Ovary (tissue), 3 donors: ENCODE results near the gene DYNC1H1.
A peak's percentile ranks its signal among the peaks of the same experiment; 100 is the strongest.

ENCODE experiments used
- CTCF ChIP-seq, 3 donors: fragments of 450-650 bp in 2 of 3; fragments of 200-600 bp in 1 of 3; IDR thresholded peaks; one replicate each; pipeline versions ENCODE4 v1.5.1 to v1.8.0; 2016 to 2022; ENCODE audit warnings: antibody characterized with exemption in 3 of 3, mild to moderate bottlenecking in 1 of 3
- EP300 ChIP-seq: sonication (generic); formaldehyde crosslinking; IDR thresholded peaks from one replicate; pipeline ENCODE4 v1.6.1; 2017; ENCODE audit warnings: antibody characterized with exemption
- donor health status: DM: no; HTN: no; CAD: no.

GRCh38 chr14:102096569-102097188 lies 132.3 kb downstream of the DYNC1H1 start:
- TF ChIP-seq CTCF (IDR thresholded peaks at IDR 0.05) (peak; percentile 54 to 84 (median 77)), EP300 (no peak)
